Psoas muscle (tissue), 8 donors: ENCODE measurements around the gene KAZN. TPM values are rescaled to one million over a fixed set of nuclear protein-coding genes. Genes with fewer than 3 reads are reported as not detected.

ENCODE experiments used
- ATAC-seq, 4 donors: fragments of 200-7000 bp; cut with Tn5 transposase; one replicate each; pipeline ENCODE4 v1.9.1; 2020; ENCODE audit warnings: moderate library complexity in 3 of 4, mild to moderate bottlenecking in 2 of 4
- DNase-seq, 2 donors: peaks; one replicate each; pipeline ENCODE4 v3.0.0-alpha.2; 2020
- H3K27ac ChIP-seq: fragments of 200-600 bp; one replicate; pipeline ENCODE4 v1.8.0; 2022
- H3K27me3 ChIP-seq, 3 donors: fragments of 200-600 bp in 1 of 3; one replicate each; pipeline versions ENCODE4 v1.6.1 to v1.8.0; 2013 to 2022; ENCODE audit warnings: low read length in 2 of 3, mild to moderate bottlenecking in 2 of 3, moderate library complexity in 1 of 3; ENCODE audit not compliant: insufficient read depth in 3 of 3
- H3K36me3 ChIP-seq, 2 donors: fragments of 200-600 bp in 1 of 2; one replicate each; pipeline versions ENCODE4 v1.6.1 to v1.8.0; 2013 to 2022; ENCODE audit warnings: low read depth in 1 of 2, mild to moderate bottlenecking in 1 of 2, moderate library complexity in 1 of 2; ENCODE audit not compliant: insufficient read depth in 1 of 2
- H3K4me1 ChIP-seq: fragments of 200-600 bp; one replicate; pipeline ENCODE4 v1.8.0; 2022
- H3K4me3 ChIP-seq: fragments of 200-600 bp; one replicate; pipeline ENCODE4 v1.8.0; 2022; ENCODE audit warnings: mild to moderate bottlenecking
- H3K9me3 ChIP-seq: fragments of 200-600 bp; one replicate; pipeline ENCODE4 v1.8.0; 2022
- CTCF ChIP-seq: fragments of 200-600 bp; IDR thresholded peaks from one replicate; pipeline ENCODE4 v1.8.0; 2022; ENCODE audit warnings: antibody characterized with exemption
- WGBS, 3 donors: extraction: QIAGEN DNeasy Blood & Tissue Kit; methylation state at CpG; one replicate each; pipeline versions ENCODE4 v1.1.6 to v1.1.7; 2013; 5-methylcytosine and 5-hydroxymethylcytosine counted together
- intact Hi-C, 2 donors: fragments of 100-400 bp; cut with DNase I; formaldehyde crosslinking; loops; one replicate each; pipeline versions ENCODE4 v1.11.0 to v1.14.2; 2022
- polyA plus RNA-seq, 3 donors: library from polyadenylated mRNA; stranded (reverse); fragments of 200-250 nt; gene quantifications; one replicate each; pipeline ENCODE4 v1.2.3, GENCODE V29; 2013
- total RNA-seq, 4 donors: library from RNA; stranded (reverse); fragmentation: NEBNext Ultra II Directional in 2 of 4; extraction: Animal tissue kit (Norgen Biotek cat#: 25700) in 2 of 4; gene quantifications; one replicate each; pipeline versions ENCODE4 v1.2.1 to v1.2.4, GENCODE V29; 2021 to 2023
- donor health status: healthy with polysubstance abuse.
- donor health status: DM: no; HTN: no; CAD: no; lungs with moderate emphysema.
- donor health status: Bipolar disorder and iron deficiency.
- donor health status: healthy.
- donor health status: DM: yes; HTN: yes; CAD: no.
- donor health status: DM: no; HTN: no; CAD: no.
- donor health status: DM: no; HTN: no; CAD: no.
- donor health status: DM: yes; HTN: yes; CAD: no.

The KAZN gene
- total and polyA plus RNA-seq, 7 donors = 0.23 to 2.3 (median 0.97) TPM

GRCh38 chr1:14891991-14892390 is 293.5 kb downstream of the KAZN start:
- WGBS, 3 donors = 65 to 68% (median 68%) methylated on average over 4 of the region's 4 CpGs
- H3K36me3 ChIP-seq = no peaks in the 10 kb centered on the region
- ATAC-seq (no peak), DNase-seq (no peak)
- peaks cover 0 to 10% (median 0%) of the 10 kb centered on the region in 3 donors for H3K27me3 ChIP-seq
- H3K4me1 ChIP-seq = no peaks in the 10 kb centered on the region
- H3K9me3 ChIP-seq = no peaks in the 10 kb centered on the region
- no peak for TF ChIP-seq CTCF
- intact Hi-C loops = no loop called here
- H3K4me3 ChIP-seq = no peak overlapping the region
- no peak overlapping the region for H3K27ac ChIP-seq

GRCh38 chr1:14894811-14895560 is 296.5 kb downstream of the KAZN start:
- DNase-seq = no peak

DNA sequence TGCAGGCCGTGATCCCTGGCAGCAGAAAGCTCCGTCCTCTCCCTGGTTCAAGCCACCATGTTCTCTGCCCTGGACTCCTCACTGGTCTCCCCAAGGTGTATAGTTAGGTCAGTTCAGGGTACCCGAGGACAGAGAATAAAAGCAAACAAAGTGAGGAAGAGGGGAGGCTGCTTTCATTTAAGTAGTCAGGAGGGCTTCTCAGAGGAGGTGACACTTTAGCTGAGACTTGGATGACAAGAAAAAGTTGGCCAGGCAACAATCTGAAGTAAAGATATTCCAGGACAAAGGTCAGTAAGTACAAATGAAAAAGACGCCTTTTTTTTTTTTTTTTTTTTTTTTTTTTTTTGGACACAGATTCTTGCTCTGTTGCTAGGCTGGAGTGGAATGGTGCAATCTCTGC is 297.2 kb downstream of the KAZN start:
- Histone ChIP-seq H3K27ac (no peak overlapping the region), H3K9me3 (no peaks in the 10 kb centered on the region), H3K27me3 (peaks cover 0 to 21% (median 0%) of the 10 kb centered on the region in 3 donors), H3K36me3 (no peaks in the 10 kb centered on the region), H3K4me1 (no peaks in the 10 kb centered on the region), H3K4me3 (no peak overlapping the region)
- DNase-seq = no peak
- 87 to 91% (median 88%) methylated on average over 4 of the region's 4 CpGs for WGBS, 3 donors
- ATAC-seq = no peak
- intact Hi-C loops = no loop called here
- TF ChIP-seq CTCF = no peak

More at GRCh38 chr1:14894811-14895560, 296.5 kb downstream of the KAZN start:
- Histone ChIP-seq H3K36me3 (no peaks in the 10 kb centered on the region), H3K9me3 (no peaks in the 10 kb centered on the region), H3K4me3 (no peak overlapping the region), H3K27ac (no peak overlapping the region), H3K4me1 (no peaks in the 10 kb centered on the region), H3K27me3 (peaks cover 0 to 21% (median 0%) of the 10 kb centered on the region in 3 donors)
- intact Hi-C loops = no loop called here
- 35 to 41% (median 37%) methylated on average over 11 of the region's 11 CpGs for WGBS, 3 donors
- TF ChIP-seq CTCF = no peak
- ATAC-seq = no peak

GRCh38 chr1:14896381-14897079 is 298.0 kb downstream of the KAZN start:
- Histone ChIP-seq H3K4me3 (no peak overlapping the region), H3K27ac (no peak overlapping the region), H3K4me1 (no peaks in the 10 kb centered on the region), H3K27me3 (peaks cover 0 to 21% (median 0%) of the 10 kb centered on the region in 3 donors), H3K36me3 (no peaks in the 10 kb centered on the region), H3K9me3 (no peaks in the 10 kb centered on the region)
- no peak for TF ChIP-seq CTCF
- intact Hi-C loops = no loop called here
- no peak for DNase-seq
- WGBS, 3 donors = 83 to 90% (median 85%) methylated on average over 3 of the region's 3 CpGs
- no peak for ATAC-seq
